Measurements from ENCODE around the gene IL17RD. TPM values are rescaled to one million over a fixed set of nuclear protein-coding genes. Genes with fewer than 3 reads are reported as not detected.

IL17RD gene
- total and polyA plus RNA-seq, 2 of the 4 experiments (the other 2 are of a cell fraction), result 0.72 to 0.92 TPM

DNA sequence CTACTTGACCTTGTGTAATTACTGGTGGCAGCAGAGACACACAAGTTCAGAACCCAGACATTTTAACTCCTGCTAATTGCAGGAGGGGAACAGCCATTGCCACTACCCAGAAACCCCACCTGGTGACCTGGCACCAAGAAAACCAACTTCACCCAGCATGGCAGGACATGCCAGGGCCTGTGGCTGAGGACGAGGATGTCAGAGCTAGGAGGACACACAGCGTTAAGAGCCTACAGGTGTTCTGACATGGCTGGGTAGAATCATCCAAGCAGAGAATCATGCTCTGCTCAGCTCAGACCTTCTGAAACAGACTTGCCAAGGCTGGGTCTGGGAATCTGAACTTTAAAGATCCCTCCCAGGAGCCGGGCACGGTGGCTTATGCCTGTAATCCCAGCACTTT, 116.4 kb downstream of the IL17RD start:
- POLR2A ChIA-PET (ENCODE audit: unreplicated experiment), result interaction anchor here (0.5 kb wide), 1 partner anchor 71 kb away, joined by 5 read pairs; no protein-coding TSS in a partner anchor
- BruUV-seq (replicated peaks), result no TSS peak
- Histone ChIP-seq H3K27me3 (ENCODE audit: control insufficient read depth, insufficient read depth, low read length) (no peaks in the 10 kb centered on the region; the same call in 1 of the 2 replicates), H3K27ac (ENCODE audit: insufficient read depth, low read length) (no peak overlapping the region), H3K4ac (ENCODE audit: low read depth, low read length) (no peak overlapping the region), H2BK5ac (ENCODE audit: low read depth, low read length, poor library complexity, severe bottlenecking) (no peak overlapping the region), H3K56ac (ENCODE audit: extremely low read depth, insufficient read depth, low read length) (no peak overlapping the region), H4K20me1 (ENCODE audit: insufficient read depth, low read length) (no peaks in the 10 kb centered on the region), H3K18ac (ENCODE audit: low read depth, low read length) (no peak overlapping the region), H2AK5ac (ENCODE audit: low read depth, low read length) (no peak overlapping the region), H3K4me3 (ENCODE audit: insufficient read depth, low read depth, low read length) (no peak overlapping the region), H4K5ac (ENCODE audit: low read depth, low read length) (no peak overlapping the region), H2BK20ac (ENCODE audit: low read depth, low read length) (no peak overlapping the region), H3K4me2 (ENCODE audit: low read depth, low read length) (no peak overlapping the region), H3K9me1 (ENCODE audit: insufficient read depth, low read length) (no peaks in the 10 kb centered on the region), H2BK120ac (ENCODE audit: low read depth, low read length) (no peak overlapping the region), H3K23ac (ENCODE audit: low read depth, low read length) (no peak overlapping the region), H2AK9ac (replicated peaks; ENCODE audit: low read depth, low read length, poor library complexity) (no peak overlapping the region), H3K9me3 (ENCODE audit: control insufficient read depth, insufficient read depth, low read length) (no peaks in the 10 kb centered on the region), H3K79me1 (ENCODE audit: low read depth in 1 of 2, low read length in 2 of 2) (no peaks in the 10 kb centered on the region), H4K91ac (ENCODE audit: insufficient read depth, low read depth, low read length) (no peak overlapping the region), H3K9ac (ENCODE audit: low read depth, low read length) (no peak overlapping the region), H3K4me1 (ENCODE audit: control insufficient read depth, insufficient read depth, low read length) (peaks cover 8% of the 10 kb centered on the region; the same call in 1 of the 2 replicates), H4K8ac (ENCODE audit: low read depth in 2 of 2, low read length in 2 of 2) (no peak overlapping the region), H2AFZ (replicated peaks; ENCODE audit: low read length, poor library complexity) (no peak overlapping the region), H3K14ac (replicated peaks; ENCODE audit: low read depth, low read length) (no peak overlapping the region), H2BK15ac (ENCODE audit: low read depth, low read length) (no peak overlapping the region), H3K36me3 (ENCODE audit: control insufficient read depth, insufficient read depth, low read length) (no peaks in the 10 kb centered on the region)
- dilution Hi-C loops (cut with HindIII; ENCODE audit: low sequenced_read_pairs, unreplicated experiment) (no loop called here), in situ Hi-C loops (cut with MboI; ENCODE audit: low sequenced_read_pairs) (no loop called here), intact Hi-C loops (cut with micrococcal nuclease) (no loop called here)
- 92% methylated on average over 4 of the region's 4 CpGs; no CpG with 5 or more reads in 1 of the 2 experiments for WGBS, 2 experiments (ENCODE audit: extremely low coverage in 2 of 2, insufficient read length in 1 of 2)
- CTCF ChIA-PET, result no interaction called here
- ATAC-seq (ENCODE audit: low read depth) (no peak), DNase-seq (no peak)
- TF ChIP-seq CEBPB (IDR thresholded peaks at IDR 0.05; ENCODE audit: low read depth, low read length) (no peak), RCOR1 (IDR thresholded peaks at IDR 0.05; ENCODE audit: insufficient replicate concordance, low read length) (no peak), POLR2A (IDR thresholded peaks at IDR 0.05; ENCODE audit: low read depth, low read length) (no peak), NFE2L2 (IDR thresholded peaks at IDR 0.05; ENCODE audit: low read depth, low read length) (no peak), RFX5 (IDR thresholded peaks at IDR 0.05; ENCODE audit: low read depth, low read length) (no peak), CHD1 (IDR thresholded peaks at IDR 0.05; ENCODE audit: low read depth, low read length) (no peak), FOS (IDR thresholded peaks at IDR 0.05; ENCODE audit: low read depth, low read length) (no peak), SMC3 (IDR thresholded peaks at IDR 0.05; ENCODE audit: low read depth, low read length) (no peak), MXI1 (IDR thresholded peaks at IDR 0.05; ENCODE audit: borderline replicate concordance, low read depth, low read length) (no peak)
- TF ChIP-seq, protein P1, sequence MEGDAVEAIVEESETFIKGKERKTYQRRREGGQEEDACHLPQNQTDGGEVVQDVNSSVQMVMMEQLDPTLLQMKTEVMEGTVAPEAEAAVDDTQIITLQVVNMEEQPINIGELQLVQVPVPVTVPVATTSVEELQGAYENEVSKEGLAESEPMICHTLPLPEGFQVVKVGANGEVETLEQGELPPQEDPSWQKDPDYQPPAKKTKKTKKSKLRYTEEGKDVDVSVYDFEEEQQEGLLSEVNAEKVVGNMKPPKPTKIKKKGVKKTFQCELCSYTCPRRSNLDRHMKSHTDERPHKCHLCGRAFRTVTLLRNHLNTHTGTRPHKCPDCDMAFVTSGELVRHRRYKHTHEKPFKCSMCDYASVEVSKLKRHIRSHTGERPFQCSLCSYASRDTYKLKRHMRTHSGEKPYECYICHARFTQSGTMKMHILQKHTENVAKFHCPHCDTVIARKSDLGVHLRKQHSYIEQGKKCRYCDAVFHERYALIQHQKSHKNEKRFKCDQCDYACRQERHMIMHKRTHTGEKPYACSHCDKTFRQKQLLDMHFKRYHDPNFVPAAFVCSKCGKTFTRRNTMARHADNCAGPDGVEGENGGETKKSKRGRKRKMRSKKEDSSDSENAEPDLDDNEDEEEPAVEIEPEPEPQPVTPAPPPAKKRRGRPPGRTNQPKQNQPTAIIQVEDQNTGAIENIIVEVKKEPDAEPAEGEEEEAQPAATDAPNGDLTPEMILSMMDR (conservative IDR thresholded peaks at IDR 0.05; ENCODE audit: low read depth, low read length), result no peak
- TF ChIP-seq, protein P2, sequence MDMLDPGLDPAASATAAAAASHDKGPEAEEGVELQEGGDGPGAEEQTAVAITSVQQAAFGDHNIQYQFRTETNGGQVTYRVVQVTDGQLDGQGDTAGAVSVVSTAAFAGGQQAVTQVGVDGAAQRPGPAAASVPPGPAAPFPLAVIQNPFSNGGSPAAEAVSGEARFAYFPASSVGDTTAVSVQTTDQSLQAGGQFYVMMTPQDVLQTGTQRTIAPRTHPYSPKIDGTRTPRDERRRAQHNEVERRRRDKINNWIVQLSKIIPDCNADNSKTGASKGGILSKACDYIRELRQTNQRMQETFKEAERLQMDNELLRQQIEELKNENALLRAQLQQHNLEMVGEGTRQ (IDR thresholded peaks at IDR 0.05; ENCODE audit: low read depth, low read length), result no peak
